ENCODE results near the gene VSIG1. TPM values are rescaled to one million over a fixed set of nuclear protein-coding genes. Genes with fewer than 3 reads are reported as not detected.

The VSIG1 gene
- total RNA-seq, 3 donors from 2014 or later (not counting 1 experiment from before 2014, with no cell fraction given), result 0.54 to 1.1 TPM; not detected in 1

- intact Hi-C loops (cut with micrococcal nuclease), result no loop called here
- Histone ChIP-seq H3K4me3 (ENCODE audit: low read length) (no peak overlapping the region), H3K27me3 (ENCODE audit: control insufficient read depth, insufficient read depth, low read length) (no peaks in the 10 kb centered on the region), H3K27ac (ENCODE audit: low read length) (no peak overlapping the region), H3K9me3 (ENCODE audit: control insufficient read depth, insufficient read depth, low read length) (no peaks in the 10 kb centered on the region), H3K36me3 (ENCODE audit: control insufficient read depth, insufficient read depth, low read length) (no peaks in the 10 kb centered on the region), H3K4me1 (ENCODE audit: control insufficient read depth, insufficient read depth, low read length) (no peaks in the 10 kb centered on the region)
- no peak for DNase-seq
- whole genome bisulfite sequencing (ENCODE audit: insufficient coverage), result 83% methylated on average over 1 of the region's 3 CpGs
- no peak for TF ChIP-seq CTCF (IDR thresholded peaks at IDR 0.05)
- Mint-ChIP-seq H3K36me3 (no peaks in the 10 kb centered on the region), H3K4me3 (no peak overlapping the region), H3K27ac (no peak overlapping the region), H3K4me1 (peaks cover 0 to 16% of the 10 kb centered on the region in 2 donors), H3K27me3 (ENCODE audit: low read depth in 2 of 2) (no peaks in the 10 kb centered on the region), H3K9me3 (no peaks in the 10 kb centered on the region)
- ATAC-seq, result no peak
Measured at GRCh38 chrX:108117988-108118387, 73.1 kb downstream of the VSIG1 start.

GRCh38 chrX:108121291-108121690, 76.4 kb downstream of the VSIG1 start:
- no peaks in the 10 kb centered on the region for H3K36me3 ChIP-seq (ENCODE audit: control insufficient read depth, insufficient read depth, low read length)
- intact Hi-C loops (cut with micrococcal nuclease), result no loop called here
- Mint-ChIP-seq H3K27ac (no peak overlapping the region), H3K27me3 (ENCODE audit: low read depth in 2 of 2) (no peaks in the 10 kb centered on the region), H3K36me3 (no peaks in the 10 kb centered on the region), H3K4me3 (no peak overlapping the region), H3K9me3 (no peaks in the 10 kb centered on the region), H3K4me1 (peaks cover 0 to 16% of the 10 kb centered on the region in 2 donors)
- no peak overlapping the region for H3K27ac ChIP-seq (ENCODE audit: low read length)
- TF ChIP-seq CTCF (IDR thresholded peaks at IDR 0.05), result no peak
- H3K27me3 ChIP-seq (ENCODE audit: control insufficient read depth, insufficient read depth, low read length), result no peaks in the 10 kb centered on the region
- no peaks in the 10 kb centered on the region for H3K4me1 ChIP-seq (ENCODE audit: control insufficient read depth, insufficient read depth, low read length)
- 85% methylated on average over 3 of the region's 3 CpGs for WGBS (ENCODE audit: insufficient coverage)
- no peak for ATAC-seq
- H3K9me3 ChIP-seq (ENCODE audit: control insufficient read depth, insufficient read depth, low read length), result no peaks in the 10 kb centered on the region
- no peak overlapping the region for H3K4me3 ChIP-seq (ENCODE audit: low read length)
- no peak for DNase-seq

- Mint-ChIP-seq H3K36me3 (no peaks in the 10 kb centered on the region), H3K27me3 (ENCODE audit: low read depth in 2 of 2) (no peaks in the 10 kb centered on the region), H3K9me3 (no peaks in the 10 kb centered on the region), H3K4me3 (no peak overlapping the region), H3K27ac (no peak overlapping the region), H3K4me1 (peaks cover 0 to 10% of the 10 kb centered on the region in 2 donors)
- Histone ChIP-seq H3K4me1 (ENCODE audit: control insufficient read depth, insufficient read depth, low read length) (no peaks in the 10 kb centered on the region), H3K36me3 (ENCODE audit: control insufficient read depth, insufficient read depth, low read length) (peaks cover 8% of the 10 kb centered on the region), H3K27ac (ENCODE audit: low read length) (no peak overlapping the region), H3K4me3 (ENCODE audit: low read length) (no peak overlapping the region), H3K9me3 (ENCODE audit: control insufficient read depth, insufficient read depth, low read length) (no peaks in the 10 kb centered on the region), H3K27me3 (ENCODE audit: control insufficient read depth, insufficient read depth, low read length) (no peaks in the 10 kb centered on the region)
- WGBS (ENCODE audit: insufficient coverage), result 100% methylated on average over 2 of the region's 2 CpGs
- intact Hi-C loops (cut with micrococcal nuclease), result no loop called here
- ATAC-seq, result no peak
- DNase-seq, result no peak
- no peak for TF ChIP-seq CTCF (IDR thresholded peaks at IDR 0.05)
Measured at GRCh38 chrX:108122748-108123147, 77.9 kb downstream of the VSIG1 start.

GRCh38 chrX:108123591-108124366, 78.9 kb downstream of the VSIG1 start:
- Histone ChIP-seq H3K9me3 (ENCODE audit: control insufficient read depth, insufficient read depth, low read length) (no peaks in the 10 kb centered on the region), H3K36me3 (ENCODE audit: control insufficient read depth, insufficient read depth, low read length) (peaks cover 8% of the 10 kb centered on the region), H3K4me3 (ENCODE audit: low read length) (no peak overlapping the region), H3K27me3 (ENCODE audit: control insufficient read depth, insufficient read depth, low read length) (no peaks in the 10 kb centered on the region), H3K27ac (ENCODE audit: low read length) (no peak overlapping the region), H3K4me1 (ENCODE audit: control insufficient read depth, insufficient read depth, low read length) (no peaks in the 10 kb centered on the region)
- Mint-ChIP-seq H3K27ac (no peak overlapping the region), H3K4me3 (no peak overlapping the region), H3K9me3 (no peaks in the 10 kb centered on the region), H3K4me1 (peaks cover 0 to 10% of the 10 kb centered on the region in 2 donors), H3K36me3 (no peaks in the 10 kb centered on the region), H3K27me3 (ENCODE audit: low read depth in 2 of 2) (no peaks in the 10 kb centered on the region)
- WGBS (ENCODE audit: insufficient coverage), result 93% methylated on average over 3 of the region's 3 CpGs
- ATAC-seq (no peak), DNase-seq (no peak)
- intact Hi-C loops (cut with micrococcal nuclease), result no loop called here
- TF ChIP-seq CTCF (IDR thresholded peaks at IDR 0.05), result no peak
